GM18508 (cell line): ENCODE results near the gene NUB1.

Source experiments
- ATAC-seq: cut with Tn5 transposase; IDR thresholded peaks from one replicate; pipeline ENCODE4 v1.9.1; 2021; ENCODE audit warnings: moderate number of reproducible peaks; ENCODE audit not compliant: insufficient read depth, unreplicated experiment

Gene NUB1

DNA sequence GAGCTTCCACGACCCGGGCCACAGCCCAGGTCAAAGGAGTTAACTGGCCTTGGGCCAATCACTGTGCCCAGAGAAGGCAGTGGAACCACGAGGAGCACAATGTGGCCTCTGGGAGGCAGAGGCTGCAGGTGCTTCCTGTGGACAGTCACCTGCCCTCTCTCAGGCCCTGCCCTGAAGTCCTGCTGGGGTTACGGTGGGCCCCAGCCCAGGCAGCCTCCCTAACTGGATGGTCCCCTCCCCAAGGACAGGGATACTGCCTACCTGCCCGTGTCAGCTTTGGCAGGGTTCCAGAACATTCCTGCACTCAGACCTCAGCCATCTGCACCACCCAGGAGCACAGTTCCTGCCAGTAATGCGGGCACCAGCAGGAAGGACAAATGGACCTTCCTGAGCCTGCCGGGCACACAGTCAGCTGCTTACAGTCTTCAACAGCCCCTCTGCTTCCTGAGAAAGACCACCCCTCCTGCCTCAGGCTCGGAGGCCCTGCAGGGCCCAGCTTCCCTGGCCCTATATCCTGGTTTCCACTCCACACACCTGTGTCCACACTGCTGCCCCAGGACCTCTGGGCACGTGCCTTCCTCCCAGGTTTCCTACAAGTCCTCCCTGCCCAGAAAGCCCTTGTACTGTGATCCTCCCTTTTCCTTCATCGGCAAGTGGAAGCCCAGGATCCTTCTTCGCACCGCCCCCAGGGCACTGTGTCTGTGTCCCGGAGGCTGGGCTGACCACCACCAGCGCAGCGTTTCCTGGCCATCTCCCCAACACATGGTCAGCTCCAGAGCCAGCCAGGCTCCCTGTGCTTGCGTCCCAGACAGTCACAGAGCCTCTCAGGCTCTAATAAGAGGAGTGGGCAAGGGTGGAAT, 44.9 kb downstream of the NUB1 start:
- ATAC-seq: no peak

GRCh38 chr7:151387161-151388006, 45.8 kb downstream of the NUB1 start:
- ATAC-seq: no peak

- ATAC-seq: no peak
Measured at GRCh38 chr7:151388007-151388297, 46.3 kb downstream of the NUB1 start.

DNA sequence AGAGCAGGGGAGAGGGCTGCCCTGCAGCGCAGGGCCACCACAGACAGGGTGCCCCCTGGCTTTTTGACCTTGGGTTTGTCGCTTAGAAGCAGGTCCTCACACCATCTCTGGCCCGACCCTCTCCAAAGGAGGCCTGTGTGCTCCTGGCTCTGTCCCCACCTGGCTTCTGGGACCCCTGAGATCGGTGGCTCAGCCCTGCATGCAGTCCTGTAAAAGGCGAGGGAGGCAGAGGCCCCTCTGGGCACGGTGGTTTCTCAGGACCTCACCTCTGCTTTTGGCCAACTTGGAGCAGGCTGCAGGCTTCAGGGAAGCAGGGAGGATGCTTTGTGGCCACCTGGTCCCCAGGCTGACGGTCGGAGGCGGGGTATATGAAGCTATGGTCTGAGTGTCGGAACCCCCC, 46.8 kb downstream of the NUB1 start:
- ATAC-seq: no peak

GRCh38 chr7:151389096-151389767, 47.6 kb downstream of the NUB1 start:
- no peak for ATAC-seq

DNA sequence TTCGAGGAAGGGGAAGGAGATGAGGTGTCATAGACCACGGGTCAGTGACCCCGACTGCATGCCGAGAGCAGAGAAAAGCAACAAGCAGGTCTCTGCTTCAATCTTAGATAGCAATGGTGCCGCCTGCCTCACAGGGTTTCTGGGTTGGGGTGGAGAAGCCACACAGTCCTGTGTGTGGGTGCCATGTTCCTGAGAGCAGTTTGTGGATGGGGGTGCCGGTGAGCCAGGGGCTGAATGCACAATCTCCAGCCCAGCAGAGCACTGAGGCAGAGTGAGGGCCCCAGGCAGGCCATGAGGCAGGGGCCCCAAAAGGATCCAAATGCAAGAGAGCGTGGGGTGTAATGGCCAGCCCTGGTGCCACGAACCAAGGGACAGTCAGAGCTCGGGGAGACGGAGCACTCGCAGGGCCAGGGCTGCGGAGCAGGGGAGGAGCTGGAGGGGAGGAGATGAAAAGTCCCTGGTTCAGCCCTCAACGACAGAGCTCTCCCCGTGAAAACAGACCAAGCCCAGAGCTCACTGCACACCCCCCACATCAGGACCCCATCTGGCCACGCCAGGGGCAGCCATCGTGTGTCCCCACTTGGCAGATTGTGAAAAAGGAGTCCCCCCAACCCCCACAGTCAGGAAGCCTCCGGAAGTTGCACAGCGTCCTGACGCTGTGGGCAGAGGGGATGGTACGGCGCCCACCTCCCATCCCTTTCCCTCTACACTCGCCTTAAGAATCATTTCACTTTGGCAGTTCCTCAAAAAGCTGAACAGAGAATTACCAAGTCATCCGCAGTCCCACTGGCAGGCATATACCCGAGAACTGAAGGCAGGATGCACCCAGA, 48.4 kb downstream of the NUB1 start:
- ATAC-seq: no peak

DNA sequence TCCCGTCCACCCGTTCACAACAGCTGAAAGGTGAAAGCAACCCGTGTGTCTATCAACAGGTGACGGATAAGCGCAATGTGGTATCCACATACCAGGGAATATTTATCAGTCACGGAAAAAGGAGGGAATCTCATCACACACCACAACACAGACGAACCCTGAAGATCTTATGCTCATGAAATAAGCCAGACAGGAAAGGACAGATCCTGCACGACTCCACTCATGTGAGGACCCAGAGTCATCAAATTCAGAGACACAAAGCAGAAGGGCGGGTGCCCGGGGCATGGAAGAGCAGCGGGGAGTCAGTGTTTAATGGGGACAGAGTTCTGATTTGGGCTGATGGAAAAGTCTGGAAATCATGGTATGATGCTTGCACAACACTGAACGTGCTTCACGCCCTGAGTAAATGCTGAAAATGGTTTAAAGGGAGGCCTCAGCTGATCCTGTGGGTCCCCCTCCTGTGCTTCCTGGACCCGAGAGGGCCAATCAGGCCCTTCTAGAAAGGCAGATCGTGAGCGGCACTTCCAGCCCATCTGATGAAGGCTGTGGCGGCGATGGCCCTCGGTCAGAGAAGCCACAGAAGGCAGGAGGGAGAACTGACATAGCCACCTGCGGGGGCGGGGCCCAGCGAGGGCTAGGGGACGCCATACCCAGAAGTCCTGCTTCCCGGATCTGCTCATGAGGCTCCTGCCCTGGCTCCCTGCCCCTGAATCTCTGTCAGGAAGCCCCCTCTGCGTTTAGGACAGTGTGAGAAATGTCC, 49.2 kb downstream of the NUB1 start:
- no peak for ATAC-seq

DNA sequence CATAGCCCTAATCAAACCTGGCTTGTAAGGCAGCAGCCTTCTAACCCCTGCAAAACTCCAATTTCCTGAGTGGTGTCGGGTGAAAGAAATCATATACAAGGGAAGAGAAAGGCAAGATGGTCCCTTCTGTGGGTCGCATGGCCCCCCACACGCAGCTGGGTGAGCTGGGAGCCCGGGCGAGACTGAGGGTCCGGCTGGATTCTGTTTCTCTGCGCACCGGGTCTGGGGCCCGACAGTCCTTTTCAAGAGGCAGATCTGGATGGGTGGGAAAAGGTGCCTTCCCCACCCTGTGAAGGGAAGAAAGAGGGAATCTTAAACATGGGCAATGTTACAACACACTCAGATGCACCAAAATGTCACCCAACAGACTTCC, 49.7 kb downstream of the NUB1 start:
- no peak for ATAC-seq

DNA sequence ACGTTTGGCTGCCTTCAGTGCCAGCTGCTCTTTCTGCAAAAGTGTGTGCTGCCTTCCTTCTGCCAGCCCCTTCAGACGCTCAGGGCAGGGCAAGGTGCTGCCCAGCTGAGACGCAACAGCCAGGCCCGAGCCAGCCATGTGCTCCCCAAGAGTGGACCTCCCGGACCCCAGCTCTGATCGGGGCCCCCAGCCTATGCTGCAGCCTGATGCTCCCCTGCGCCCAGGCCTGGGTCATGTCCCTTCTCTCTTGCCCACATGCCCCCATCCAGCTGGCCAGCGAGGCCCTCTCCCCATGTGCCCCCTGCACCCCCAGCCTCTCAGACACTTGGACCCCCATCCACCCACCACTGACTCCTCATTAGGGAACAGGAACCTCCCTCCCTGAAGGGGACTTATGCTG, 50.4 kb downstream of the NUB1 start:
- ATAC-seq: no peak

- no peak for ATAC-seq
Measured at GRCh38 chr7:151392426-151392825, 50.8 kb downstream of the NUB1 start.

GRCh38 chr7:151393031-151393977, 51.7 kb downstream of the NUB1 start:
- no peak for ATAC-seq

DNA sequence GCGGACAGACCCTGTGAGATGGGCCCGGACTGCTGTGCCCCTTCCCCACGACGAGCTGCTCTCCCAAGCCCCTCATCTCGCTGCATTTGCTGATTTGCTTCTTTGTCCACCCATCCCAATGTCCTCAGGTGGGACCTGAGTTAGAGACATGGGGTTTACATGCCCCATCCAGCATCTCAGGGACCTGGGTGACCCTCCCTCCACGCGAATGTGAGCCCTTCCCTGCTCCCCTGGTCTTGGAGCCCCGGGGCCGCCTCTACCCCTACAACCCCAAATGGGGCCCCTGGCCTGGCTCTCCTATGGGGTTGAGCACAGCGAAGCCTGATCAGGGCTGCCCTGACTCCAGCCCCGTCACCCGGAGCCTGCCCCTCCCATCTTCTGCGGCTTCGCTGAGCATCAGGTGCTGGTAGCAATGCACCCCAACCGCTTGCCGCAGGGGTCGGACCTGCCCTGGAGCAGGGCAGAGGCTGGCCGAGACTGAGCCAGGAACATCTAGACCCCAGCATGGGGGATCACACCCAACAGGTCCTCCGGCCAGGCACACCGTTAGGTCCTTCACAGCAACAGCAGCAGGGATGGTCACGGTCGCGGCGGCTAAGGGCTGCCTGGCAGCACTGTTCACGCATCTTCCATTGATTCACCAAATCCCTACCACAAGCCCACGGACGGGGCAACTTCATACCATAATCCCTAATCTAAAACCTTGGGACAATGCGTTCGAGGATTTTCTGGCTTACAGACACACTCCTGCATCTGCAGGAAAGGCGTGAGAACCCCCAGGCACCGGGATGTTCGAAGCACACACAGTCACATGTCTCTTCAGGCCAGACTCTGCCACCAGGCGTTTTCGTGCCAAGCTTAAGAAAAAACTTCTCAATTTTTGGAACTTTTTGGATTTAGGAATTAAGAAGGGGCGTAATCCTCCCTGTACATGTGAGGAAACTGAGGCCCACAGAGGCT, 52.7 kb downstream of the NUB1 start:
- ATAC-seq: no peak

- no peak for ATAC-seq
Measured at GRCh38 chr7:151395036-151395367, 53.4 kb downstream of the NUB1 start.

DNA sequence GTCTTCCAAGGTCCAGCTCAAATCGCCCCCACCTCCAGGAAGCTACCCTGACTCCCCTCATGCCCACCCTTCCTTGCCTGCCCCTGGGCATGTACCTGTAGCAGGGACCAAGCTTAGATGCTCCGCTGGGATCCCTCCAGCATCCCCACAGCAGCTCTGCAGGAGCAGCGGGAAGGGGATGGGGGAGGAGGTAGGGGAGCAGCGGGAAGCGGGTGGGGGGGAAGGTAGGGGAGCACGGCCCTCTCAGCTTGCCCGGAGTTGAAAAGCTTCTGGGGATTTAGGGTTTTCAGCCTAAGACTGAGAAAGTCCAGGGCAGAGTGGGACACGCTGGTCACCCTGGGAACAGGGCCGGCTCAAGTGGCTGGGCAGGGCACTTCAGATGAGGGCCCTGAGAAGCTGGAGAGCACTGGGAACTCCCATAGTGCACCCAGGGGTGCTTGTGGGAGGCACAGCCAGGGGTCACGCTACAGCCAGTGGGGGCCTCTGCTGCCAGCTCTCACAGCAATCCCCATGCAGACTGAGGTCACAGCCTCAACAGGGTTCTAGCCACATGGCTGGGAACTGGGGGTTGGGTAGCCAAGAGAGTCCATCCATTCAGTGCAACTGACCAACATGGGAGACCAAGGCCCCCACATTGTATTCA, 54.8 kb downstream of the NUB1 start:
- no peak for ATAC-seq

- no peak for ATAC-seq
Measured at GRCh38 chr7:151397026-151397425, 55.4 kb downstream of the NUB1 start.

GRCh38 chr7:151398446-151399304, 57.1 kb downstream of the NUB1 start:
- ATAC-seq: no peak
